GM13977 (cell line): ENCODE data around the gene GRAMD1A.
"Not testable (repeated sequence)": the region's sequence is repeated elsewhere in the genome, so short reads cannot be mapped to it uniquely, and the experiment has no call there.

Experiments used
- DNase-seq: peaks from one replicate; pipeline ENCODE4 v3.0.0; 2012; ENCODE audit warnings: low spot score
- in situ Hi-C: fragments of 300-500 bp; cut with MboI; formaldehyde crosslinking; loops from one replicate; pipeline ENCODE4 v1.12.0; 2022; ENCODE audit warnings: low sequenced_read_pairs, low pct_unique_long_range_greater_than_20kb, mixed read lengths, inconsistent platforms; ENCODE audit not compliant: unreplicated experiment
- TF ChIP-seq, protein P1 (sequence below): IDR thresholded peaks from 2 replicates; pipeline ENCODE4 v1.5.1; 2012; ENCODE audit warnings: mild to moderate bottlenecking, control low read depth; ENCODE audit not compliant: insufficient read depth; ENCODE audit errors: extremely low read depth, missing control alignments

GRAMD1A gene

DNA sequence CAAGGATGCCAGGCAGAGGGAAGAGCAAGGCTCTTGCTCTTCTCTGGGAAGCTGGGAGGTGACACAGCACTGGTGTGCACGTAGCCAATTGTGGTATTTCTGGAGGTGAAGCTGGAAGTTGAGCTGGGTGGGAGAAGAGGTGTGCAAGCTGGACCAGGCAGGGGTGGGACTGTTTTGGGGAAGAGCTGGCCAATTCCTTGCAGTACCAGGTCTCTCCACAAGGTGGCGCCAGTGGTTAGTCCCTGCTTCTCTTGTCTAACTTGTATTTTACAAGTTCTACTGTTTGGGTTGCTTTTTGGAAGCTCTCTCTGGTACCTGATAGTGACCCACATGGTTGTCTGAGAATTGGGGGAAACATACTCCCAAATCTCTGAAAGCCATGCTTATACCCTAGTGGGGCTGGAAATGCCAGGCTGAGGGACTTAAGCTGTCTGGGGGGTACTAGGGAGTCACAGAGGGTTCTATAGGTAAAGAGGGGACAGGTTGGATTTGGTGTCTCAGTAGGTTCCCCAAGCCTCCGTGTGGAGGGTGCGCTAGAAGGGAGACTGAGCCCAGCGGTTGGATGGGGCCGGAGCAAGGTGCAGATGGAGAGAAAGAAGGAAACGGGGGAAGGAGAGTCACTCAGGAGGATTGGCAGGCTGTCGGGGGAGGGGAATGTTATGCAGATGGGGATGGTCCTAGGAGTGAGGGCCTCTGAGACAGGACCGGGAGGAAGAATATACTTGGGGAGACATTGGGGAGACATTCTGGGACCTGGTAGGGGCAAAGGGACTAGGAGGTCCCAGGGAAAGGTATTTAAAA, 44.4 kb downstream of the GRAMD1A start:
- peak; percentile 83 for DNase-seq
- in situ Hi-C loops = no loop called here
- TF ChIP-seq, protein P1, sequence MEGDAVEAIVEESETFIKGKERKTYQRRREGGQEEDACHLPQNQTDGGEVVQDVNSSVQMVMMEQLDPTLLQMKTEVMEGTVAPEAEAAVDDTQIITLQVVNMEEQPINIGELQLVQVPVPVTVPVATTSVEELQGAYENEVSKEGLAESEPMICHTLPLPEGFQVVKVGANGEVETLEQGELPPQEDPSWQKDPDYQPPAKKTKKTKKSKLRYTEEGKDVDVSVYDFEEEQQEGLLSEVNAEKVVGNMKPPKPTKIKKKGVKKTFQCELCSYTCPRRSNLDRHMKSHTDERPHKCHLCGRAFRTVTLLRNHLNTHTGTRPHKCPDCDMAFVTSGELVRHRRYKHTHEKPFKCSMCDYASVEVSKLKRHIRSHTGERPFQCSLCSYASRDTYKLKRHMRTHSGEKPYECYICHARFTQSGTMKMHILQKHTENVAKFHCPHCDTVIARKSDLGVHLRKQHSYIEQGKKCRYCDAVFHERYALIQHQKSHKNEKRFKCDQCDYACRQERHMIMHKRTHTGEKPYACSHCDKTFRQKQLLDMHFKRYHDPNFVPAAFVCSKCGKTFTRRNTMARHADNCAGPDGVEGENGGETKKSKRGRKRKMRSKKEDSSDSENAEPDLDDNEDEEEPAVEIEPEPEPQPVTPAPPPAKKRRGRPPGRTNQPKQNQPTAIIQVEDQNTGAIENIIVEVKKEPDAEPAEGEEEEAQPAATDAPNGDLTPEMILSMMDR = peak; percentile 82

DNA sequence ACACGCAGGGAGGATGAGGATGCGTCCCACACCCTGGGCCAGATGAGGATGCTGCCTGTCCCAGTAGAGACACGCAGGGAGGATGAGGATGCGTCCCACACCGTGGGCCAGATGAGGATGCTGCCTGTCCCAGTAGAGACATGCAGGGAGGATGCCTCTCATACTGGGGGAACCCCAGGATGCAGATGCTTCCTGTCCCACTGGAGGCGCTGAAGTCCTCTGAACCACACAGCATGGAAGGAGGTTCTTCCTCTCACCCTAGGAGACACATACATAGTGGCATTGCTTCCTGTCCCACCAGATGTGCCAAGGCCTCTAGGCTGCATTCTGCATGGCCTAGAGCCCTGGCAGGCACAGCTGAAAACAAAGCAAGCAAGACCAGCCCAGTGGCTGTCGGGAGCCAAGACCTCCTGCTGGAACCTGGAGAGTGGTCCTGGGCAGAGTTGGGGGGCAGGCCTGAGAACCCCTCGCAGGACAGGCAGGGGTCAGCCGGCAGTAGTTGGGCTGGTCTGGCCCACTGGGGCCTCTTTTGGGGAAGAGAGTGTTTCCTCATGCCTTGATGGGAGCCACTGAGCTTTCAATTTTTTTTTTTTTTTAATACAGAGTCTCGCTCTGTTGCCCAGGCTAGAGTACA, 45.7 kb downstream of the GRAMD1A start:
- peak; percentile 81 for DNase-seq
- in situ Hi-C loops = no loop called here
- TF ChIP-seq, protein P1 = peak; percentile 43

DNA sequence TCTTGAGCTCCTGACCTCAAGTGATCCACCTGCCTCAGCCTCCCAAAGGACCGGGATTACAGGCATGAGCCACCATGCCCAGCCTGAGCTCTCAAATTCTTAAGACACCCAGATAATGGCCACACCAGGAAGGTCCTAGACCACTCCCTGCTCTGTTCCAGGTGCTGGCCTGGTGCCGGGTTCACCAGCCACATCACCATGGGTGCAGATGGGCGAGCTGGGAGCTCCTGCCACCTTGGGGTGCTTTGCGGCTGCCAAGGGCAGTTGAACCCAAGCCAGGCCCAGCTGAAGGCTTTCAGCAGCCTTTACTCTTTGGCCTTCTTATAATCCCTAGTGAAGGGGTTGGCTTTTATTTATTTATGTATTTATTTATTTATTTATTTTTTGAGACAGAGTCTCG, 46.3 kb downstream of the GRAMD1A start:
- TF ChIP-seq, protein P1 = no peak
- DNase-seq = no peak
- in situ Hi-C loops = no loop called here

DNA sequence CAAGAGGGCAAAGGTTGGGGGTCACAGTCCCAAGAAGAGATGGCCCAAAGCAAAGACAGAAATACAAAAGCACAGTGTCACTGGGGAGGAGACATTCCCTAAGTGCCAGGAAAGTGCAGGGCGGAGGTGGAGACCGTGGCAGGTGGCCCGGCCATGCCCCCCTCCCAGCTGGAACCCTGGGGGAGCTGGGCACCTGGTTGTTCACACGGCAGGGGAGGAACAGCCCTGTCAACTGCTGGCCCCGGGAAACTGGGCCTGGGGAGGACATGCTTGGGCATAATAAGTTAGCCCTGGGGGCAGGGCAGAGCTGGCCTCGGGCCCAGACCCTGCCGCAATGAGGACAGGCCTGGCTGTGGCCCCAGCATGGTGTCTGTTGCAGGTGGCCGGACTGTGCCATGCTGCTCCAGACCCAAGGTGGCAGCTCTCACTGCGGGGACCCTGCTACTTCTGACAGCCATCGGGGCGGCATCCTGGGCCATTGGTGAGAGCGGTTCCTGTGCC, 48.8 kb downstream of the GRAMD1A start:
- no peak for DNase-seq
- TF ChIP-seq, protein P1 = no peak
- in situ Hi-C loops = no loop called here

DNA sequence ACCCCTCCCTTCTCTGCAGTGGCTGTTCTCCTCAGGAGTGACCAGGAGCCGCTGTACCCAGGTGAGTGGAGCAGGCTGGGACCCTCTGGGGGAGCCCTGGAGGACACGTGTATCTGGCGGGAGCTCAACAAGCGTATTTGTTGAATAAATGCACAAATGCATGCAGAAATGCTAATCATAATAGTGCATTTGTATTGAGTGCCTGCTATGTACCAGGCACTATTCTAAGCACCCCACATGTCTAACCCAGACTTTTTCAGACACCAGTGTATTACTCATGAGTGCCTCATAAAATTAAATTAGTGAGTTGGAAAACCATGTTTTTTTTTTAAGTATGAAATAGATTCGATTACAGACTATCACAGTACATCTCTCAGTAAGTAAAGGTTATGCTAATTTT, 49.3 kb downstream of the GRAMD1A start:
- TF ChIP-seq, protein P1 = no peak
- in situ Hi-C loops = no loop called here
- DNase-seq = no peak

DNA sequence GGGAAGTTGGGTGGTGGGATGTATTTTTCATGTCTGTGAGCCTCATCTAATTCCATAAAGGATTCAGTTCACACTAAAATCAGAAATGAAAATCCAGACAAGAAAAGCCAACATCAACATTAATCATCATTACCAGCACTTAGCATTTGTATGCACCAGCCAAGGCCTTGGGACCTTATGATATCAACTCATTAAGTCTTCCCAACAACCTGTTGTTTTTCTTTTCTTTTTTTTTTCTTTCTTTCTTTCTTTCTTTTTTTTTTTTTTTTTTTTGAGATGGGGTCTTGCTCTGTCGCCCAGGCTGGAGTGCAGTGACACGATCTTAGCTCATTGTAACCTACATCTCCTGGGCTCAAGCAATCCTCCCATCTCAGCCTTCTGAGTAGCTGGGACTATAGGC, 50.5 kb downstream of the GRAMD1A start:
- DNase-seq, in situ Hi-C loops: not testable (repeated sequence)

DNA sequence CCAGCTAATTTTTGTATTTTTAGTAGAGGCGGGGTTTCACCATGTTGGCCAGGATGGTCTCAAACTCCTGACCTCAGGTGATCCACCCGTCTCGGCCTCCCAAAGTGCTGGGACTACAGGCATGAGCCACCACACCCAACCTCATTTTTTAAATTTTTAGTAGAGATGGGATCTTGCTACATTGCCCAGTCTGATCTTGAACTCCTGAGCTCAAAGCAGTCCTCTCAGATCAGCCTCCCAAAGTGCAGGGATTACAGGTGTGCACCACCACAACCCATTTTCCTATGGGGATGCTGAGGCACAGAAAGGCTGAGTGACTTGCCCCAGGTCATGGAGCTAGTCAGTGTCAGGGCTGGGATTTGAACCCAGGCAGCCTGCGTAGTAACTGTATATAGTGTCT, 51.1 kb downstream of the GRAMD1A start:
- DNase-seq, in situ Hi-C loops: not testable (repeated sequence)
